ENCODE measurements around the gene PCSK6.

Gene PCSK6

DNA sequence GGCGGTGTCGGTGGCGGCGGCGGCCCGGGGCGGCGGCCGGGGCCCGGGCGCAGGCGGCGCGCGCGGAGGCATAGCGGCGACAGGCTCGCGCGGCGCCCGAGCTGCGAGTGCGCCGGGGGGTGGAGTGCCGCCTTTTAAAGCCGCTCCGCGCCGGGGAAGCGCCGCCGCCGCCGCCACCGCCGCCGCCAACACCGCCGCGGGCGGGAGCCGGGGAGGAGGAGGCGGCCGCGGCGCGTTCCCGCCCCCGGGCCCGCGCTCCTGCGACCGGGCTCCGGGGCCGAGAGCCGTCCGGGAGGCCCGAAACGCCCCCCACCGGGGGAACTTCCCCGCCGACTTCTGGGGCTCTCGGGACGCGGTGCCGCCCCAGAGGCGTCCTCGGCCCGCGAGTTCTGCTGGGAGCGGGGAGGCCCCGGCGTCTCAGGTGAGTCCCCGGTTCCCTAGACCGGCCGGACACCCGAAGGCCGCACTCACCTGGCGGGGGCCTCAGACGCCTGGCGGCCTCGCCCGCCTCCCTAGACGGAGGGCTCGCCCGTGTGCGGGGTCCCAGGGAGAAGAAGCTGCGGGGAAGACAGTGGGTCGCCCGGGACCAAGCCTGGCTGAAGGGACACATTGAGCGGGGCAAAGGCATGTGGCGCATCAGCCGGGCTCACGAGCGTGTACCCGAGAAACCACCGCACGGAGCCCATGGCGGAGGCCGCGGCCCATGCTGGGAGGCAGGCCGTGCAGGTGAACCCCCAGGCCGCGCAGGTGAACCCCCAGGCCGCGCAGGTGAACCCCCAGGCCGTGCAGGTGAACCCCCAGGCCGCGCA is at the start of gene PCSK6:
Gene PCSK6, minus strand, starts transcription at position 109 of the 809 bp plus-strand sequence. Its CDS starts 37 bp downstream, at position 72.
- intact Hi-C loops (cut with DNase I; ENCODE audit: low total_unique reads), result loop anchor here (5.0 kb wide), 1 partner anchor 188 kb away; no protein-coding TSS in a partner anchor
- DNase-seq, result no peak
- TF ChIP-seq, protein P1, sequence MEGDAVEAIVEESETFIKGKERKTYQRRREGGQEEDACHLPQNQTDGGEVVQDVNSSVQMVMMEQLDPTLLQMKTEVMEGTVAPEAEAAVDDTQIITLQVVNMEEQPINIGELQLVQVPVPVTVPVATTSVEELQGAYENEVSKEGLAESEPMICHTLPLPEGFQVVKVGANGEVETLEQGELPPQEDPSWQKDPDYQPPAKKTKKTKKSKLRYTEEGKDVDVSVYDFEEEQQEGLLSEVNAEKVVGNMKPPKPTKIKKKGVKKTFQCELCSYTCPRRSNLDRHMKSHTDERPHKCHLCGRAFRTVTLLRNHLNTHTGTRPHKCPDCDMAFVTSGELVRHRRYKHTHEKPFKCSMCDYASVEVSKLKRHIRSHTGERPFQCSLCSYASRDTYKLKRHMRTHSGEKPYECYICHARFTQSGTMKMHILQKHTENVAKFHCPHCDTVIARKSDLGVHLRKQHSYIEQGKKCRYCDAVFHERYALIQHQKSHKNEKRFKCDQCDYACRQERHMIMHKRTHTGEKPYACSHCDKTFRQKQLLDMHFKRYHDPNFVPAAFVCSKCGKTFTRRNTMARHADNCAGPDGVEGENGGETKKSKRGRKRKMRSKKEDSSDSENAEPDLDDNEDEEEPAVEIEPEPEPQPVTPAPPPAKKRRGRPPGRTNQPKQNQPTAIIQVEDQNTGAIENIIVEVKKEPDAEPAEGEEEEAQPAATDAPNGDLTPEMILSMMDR (IDR thresholded peaks at IDR 0.05), result no peak
- H3K36me3 ChIP-seq, result no peaks in the 10 kb centered on the region
- no peaks in the 10 kb centered on the region for H3K9me3 ChIP-seq
- H3K27ac ChIP-seq, result no peak within 1 kb of the TSS
- H3K4me1 ChIP-seq, result peaks cover 0 to 12% (median 2%) of the 10 kb centered on the region in 4 donors
- H3K27me3 ChIP-seq, result peaks cover 0 to 45% of the 10 kb centered on the region in 2 donors
- H3K4me3 ChIP-seq, result peak within 1 kb of the TSS; percentile 16 to 42

DNA sequence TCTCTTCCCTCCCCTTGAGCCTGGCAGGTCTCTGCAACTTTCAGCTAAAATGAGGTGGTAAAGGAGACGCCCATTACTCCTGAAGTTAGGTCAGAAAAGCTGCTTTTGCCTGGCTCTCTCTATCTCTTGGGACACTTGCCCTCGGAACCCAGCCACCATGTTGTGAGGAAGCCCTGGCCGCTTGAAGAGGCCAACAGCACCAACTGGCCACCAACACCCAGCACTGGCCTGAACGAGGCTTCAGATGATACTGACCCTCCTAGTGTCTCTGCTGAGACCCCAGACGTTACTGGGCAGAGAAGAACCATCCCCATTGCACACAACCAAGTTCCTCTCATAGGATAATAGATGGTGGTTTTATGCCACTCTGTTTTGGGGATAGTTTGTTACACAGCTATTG is 49.5 kb upstream of the PCSK6 start:
- Histone ChIP-seq H3K27ac (no peak overlapping the region), H3K9me3 (no peaks in the 10 kb centered on the region), H3K27me3 (peaks cover 0 to 13% of the 10 kb centered on the region in 2 donors), H3K36me3 (no peaks in the 10 kb centered on the region), H3K4me3 (no peak overlapping the region), H3K4me1 (no peaks in the 10 kb centered on the region)
- intact Hi-C loops (cut with DNase I; ENCODE audit: low total_unique reads), result no loop called here
- TF ChIP-seq, protein P1 (IDR thresholded peaks at IDR 0.05), result no peak
- DNase-seq, result no peak

DNA sequence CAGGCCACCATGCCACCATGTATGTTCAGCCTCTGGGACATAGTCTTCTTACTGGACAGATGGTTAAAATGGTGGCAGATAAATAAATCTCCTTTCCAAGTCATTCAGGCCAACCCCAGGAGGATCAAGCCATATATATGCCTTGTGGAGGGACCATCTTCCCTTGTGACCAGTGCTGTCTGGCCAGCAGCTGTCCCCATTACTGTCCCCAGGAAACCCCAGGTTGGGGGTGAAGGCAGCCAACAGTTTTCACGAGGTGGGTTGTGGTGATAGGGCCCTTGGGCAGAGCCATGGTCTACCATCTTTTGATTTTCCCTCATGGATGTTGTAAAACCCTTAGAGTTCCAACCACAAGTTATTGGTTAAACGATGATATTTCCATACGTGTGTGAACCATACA is 48.7 kb upstream of the PCSK6 start:
- no peak overlapping the region for H3K27ac ChIP-seq
- H3K36me3 ChIP-seq, result no peaks in the 10 kb centered on the region
- H3K4me1 ChIP-seq, result no peaks in the 10 kb centered on the region
- DNase-seq, result no peak
- TF ChIP-seq, protein P1 (IDR thresholded peaks at IDR 0.05), result no peak
- peaks cover 0 to 5% of the 10 kb centered on the region in 2 donors for H3K27me3 ChIP-seq
- no peaks in the 10 kb centered on the region for H3K9me3 ChIP-seq
- H3K4me3 ChIP-seq, result no peak overlapping the region
- intact Hi-C loops (cut with DNase I; ENCODE audit: low total_unique reads), result no loop called here

DNA sequence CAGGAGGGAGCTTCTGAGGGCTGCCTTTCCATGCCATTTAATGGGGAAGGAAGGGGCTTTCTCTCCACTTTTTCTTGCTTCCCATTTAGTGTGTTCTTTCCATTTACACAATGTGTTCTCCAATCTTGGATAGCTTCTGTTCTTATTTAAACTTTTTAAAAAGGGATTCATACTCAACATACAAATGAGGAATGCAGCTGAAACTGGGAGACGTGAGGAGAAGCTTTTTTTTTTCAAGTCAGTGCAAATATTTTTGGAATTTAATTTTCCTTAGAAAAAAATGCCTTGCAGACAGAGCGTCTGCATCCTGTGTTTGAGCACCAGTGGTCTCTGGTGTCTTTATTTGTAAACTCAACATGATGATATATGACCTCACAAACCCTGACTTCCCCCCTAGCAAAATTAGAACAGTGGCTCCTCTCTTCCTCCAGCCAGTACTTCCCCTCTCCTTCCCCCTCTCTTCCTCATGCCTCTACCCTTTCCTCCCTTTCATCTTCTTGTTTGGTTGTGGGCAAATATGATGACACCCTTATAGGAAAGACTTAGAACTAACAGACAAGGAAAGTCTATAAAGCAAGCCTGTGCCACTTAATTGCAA is 48.1 kb upstream of the PCSK6 start:
- no peaks in the 10 kb centered on the region for H3K4me1 ChIP-seq
- no peak overlapping the region for H3K27ac ChIP-seq
- DNase-seq, result no peak
- intact Hi-C loops (cut with DNase I; ENCODE audit: low total_unique reads), result no loop called here
- no peaks in the 10 kb centered on the region for H3K36me3 ChIP-seq
- H3K27me3 ChIP-seq, result no peaks in the 10 kb centered on the region
- no peaks in the 10 kb centered on the region for H3K9me3 ChIP-seq
- TF ChIP-seq, protein P1 (IDR thresholded peaks at IDR 0.05), result no peak
- H3K4me3 ChIP-seq, result no peak overlapping the region

DNA sequence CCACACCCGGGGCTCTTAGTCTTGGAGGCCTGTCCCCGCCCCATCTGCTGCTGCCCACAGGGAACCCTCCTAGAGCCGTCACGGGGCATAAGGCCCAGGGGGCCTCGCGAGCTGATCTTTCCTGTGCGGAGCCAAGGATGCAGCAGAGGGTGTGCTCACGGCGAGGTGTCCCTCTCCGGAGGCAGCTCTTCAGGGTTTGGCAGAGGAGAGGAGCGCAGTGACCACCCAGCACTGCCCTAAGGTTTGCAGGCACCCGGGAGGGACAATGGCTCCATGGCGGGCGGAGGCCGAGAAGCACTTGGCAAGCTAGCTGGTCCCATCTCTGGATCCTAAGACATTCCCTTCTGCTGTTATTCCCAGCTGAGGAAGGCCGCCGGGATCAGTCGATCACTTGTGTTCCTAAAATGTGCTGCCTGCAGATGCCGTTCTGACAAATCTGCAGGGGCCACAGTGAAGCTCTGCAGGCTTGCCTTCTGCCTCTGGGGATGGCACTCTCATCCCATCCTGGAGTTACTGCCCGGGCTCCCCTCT is 47.4 kb upstream of the PCSK6 start:
- Histone ChIP-seq H3K9me3 (no peaks in the 10 kb centered on the region), H3K27ac (no peak overlapping the region), H3K36me3 (no peaks in the 10 kb centered on the region), H3K4me1 (no peaks in the 10 kb centered on the region), H3K27me3 (no peaks in the 10 kb centered on the region), H3K4me3 (no peak overlapping the region)
- TF ChIP-seq, protein P1 (IDR thresholded peaks at IDR 0.05), result no peak
- no peak for DNase-seq
- intact Hi-C loops (cut with DNase I; ENCODE audit: low total_unique reads), result no loop called here
